Measurements from ENCODE around the gene SETD4. TPM values are rescaled to one million over a fixed set of nuclear protein-coding genes. Genes with fewer than 3 reads are reported as not detected.

SETD4 gene
- total and polyA plus RNA-seq, 2 of the 4 experiments (the other 2 are of a cell fraction): 9.5 to 11.4 TPM

GRCh38 chr21:36087362-36088138 lies 27.2 kb upstream of the SETD4 start:
- Histone ChIP-seq H3K4me2 (ENCODE audit: low read depth, low read length) (no peak overlapping the region), H4K20me1 (ENCODE audit: insufficient read depth, low read length) (no peaks in the 10 kb centered on the region), H4K91ac (ENCODE audit: insufficient read depth, low read depth, low read length) (0 out of 2 replicates have a peak overlapping the region, but pooled peaks have one; percentile 33), H3K9ac (ENCODE audit: low read depth, low read length) (no peak overlapping the region), H2AK5ac (ENCODE audit: low read depth, low read length) (no peak overlapping the region), H2BK120ac (ENCODE audit: low read depth, low read length) (peak overlapping the region; percentile 59; the same call in 1 of the 2 replicates), H3K56ac (ENCODE audit: extremely low read depth, insufficient read depth, low read length) (no peak overlapping the region), H2BK5ac (ENCODE audit: low read depth, low read length, poor library complexity, severe bottlenecking) (no peak overlapping the region), H3K79me1 (ENCODE audit: low read depth in 1 of 2, low read length in 2 of 2) (no peaks in the 10 kb centered on the region), H3K4me1 (ENCODE audit: control insufficient read depth, insufficient read depth, low read length) (peaks cover 7% of the 10 kb centered on the region), H3K9me3 (ENCODE audit: control insufficient read depth, insufficient read depth, low read length) (no peaks in the 10 kb centered on the region), H3K4me3 (ENCODE audit: insufficient read depth, low read depth, low read length) (no peak overlapping the region), H2AK9ac (replicated peaks; ENCODE audit: low read depth, low read length, poor library complexity) (peak overlapping the region; percentile 63), H3K9me1 (ENCODE audit: insufficient read depth, low read length) (peaks cover 6% of the 10 kb centered on the region), H4K5ac (ENCODE audit: low read depth, low read length) (peak overlapping the region; percentile 3; the same call in 1 of the 2 replicates), H2BK15ac (ENCODE audit: low read depth, low read length) (0 out of 3 replicates have a peak overlapping the region, but pooled peaks have one; percentile 49), H3K4ac (ENCODE audit: low read depth, low read length) (0 out of 2 replicates have a peak overlapping the region, but pooled peaks have one; percentile 6), H3K23ac (ENCODE audit: low read depth, low read length) (peak overlapping the region; percentile 79), H2AFZ (replicated peaks; ENCODE audit: low read length, poor library complexity) (peak overlapping the region; percentile 89), H3K36me3 (ENCODE audit: control insufficient read depth, insufficient read depth, low read length) (no peaks in the 10 kb centered on the region), H3K27ac (ENCODE audit: insufficient read depth, low read length) (no peak overlapping the region), H3K14ac (replicated peaks; ENCODE audit: low read depth, low read length) (peak overlapping the region; percentile 76; the same call in 1 of the 2 replicates), H4K8ac (ENCODE audit: low read depth in 2 of 2, low read length in 2 of 2) (peak overlapping the region in 1 of 2 experiments; percentile 67; a peak in 2 of 4 replicates), H3K18ac (ENCODE audit: low read depth, low read length) (no peak overlapping the region; the same call in 1 of the 2 replicates), H3K27me3 (ENCODE audit: control insufficient read depth, insufficient read depth, low read length) (peaks cover 14% of the 10 kb centered on the region), H2BK20ac (ENCODE audit: low read depth, low read length) (no peak overlapping the region)
- intact Hi-C loops (cut with micrococcal nuclease): no loop called here
- WGBS, 2 experiments (ENCODE audit: extremely low coverage in 2 of 2, insufficient read length in 1 of 2): 83% methylated on average over 2 of the region's 6 CpGs; no CpG with 5 or more reads in 1 of the 2 experiments
- BruUV-seq (replicated peaks): no TSS peak
- POLR2A ChIA-PET (ENCODE audit: unreplicated experiment): no interaction called here
- dilution Hi-C loops (cut with HindIII; ENCODE audit: low sequenced_read_pairs, unreplicated experiment): no loop called here
- TF ChIP-seq CTCF (conservative IDR thresholded peaks at IDR 0.05; ENCODE audit: low read depth, low read length) (no peak), MXI1 (IDR thresholded peaks at IDR 0.05; ENCODE audit: borderline replicate concordance, low read depth, low read length) (no peak), CEBPB (IDR thresholded peaks at IDR 0.05; ENCODE audit: low read depth, low read length) (no peak), FOS (IDR thresholded peaks at IDR 0.05; ENCODE audit: low read depth, low read length) (no peak)
- in situ Hi-C loops (cut with MboI; ENCODE audit: low sequenced_read_pairs): no loop called here
- DNase-seq (peak; percentile 23), ATAC-seq (ENCODE audit: low read depth) (peak; percentile 77)
- CTCF ChIA-PET: interaction anchor here (1.0 kb wide), 1 partner anchor 23 kb away, joined by 3 read pairs; no protein-coding TSS in a partner anchor

Measured in IMR-90 (cell line).